H7 (cell line): ENCODE results near the gene DAD1. TPM values are rescaled to one million over a fixed set of nuclear protein-coding genes. Genes with fewer than 3 reads are reported as not detected.

Experiments
- DNase-seq: peaks from one replicate; pipeline ENCODE4 v3.0.0; 2012
- H3K27me3 ChIP-seq: 2 replicates; pipeline ENCODE4 v1.6.0; 2011; ENCODE audit warnings: mild to moderate bottlenecking, low read length; ENCODE audit not compliant: control insufficient read depth, insufficient read depth
- H3K36me3 ChIP-seq: replicated peaks from 2 replicates; pipeline ENCODE4 v1.5.1; 2011; ENCODE audit warnings: low read length; ENCODE audit not compliant: control insufficient read depth, insufficient read depth
- H3K4me3 ChIP-seq: 2 replicates; pipeline ENCODE4 v1.5.1; 2011; ENCODE audit warnings: low read depth, mild to moderate bottlenecking, control low read depth, low read length, moderate library complexity; ENCODE audit not compliant: insufficient read depth
- total RNA-seq: library from RNA; depleted of rRNA; stranded (reverse); fragments of >200 nt; shearing (Covaris generic); gene quantifications from 2 replicates; pipeline ENCODE4 v1.2.3, GENCODE V29; 2014

Gene DAD1
- total RNA-seq, 1 experiment from 2014 or later = 306 TPM

GRCh38 chr14:22535916-22536315 lies 53.1 kb downstream of the DAD1 start:
- H3K4me3 ChIP-seq = no peak overlapping the region
- DNase-seq = no peak
- H3K36me3 ChIP-seq = no peaks in the 10 kb centered on the region
- no peaks in the 10 kb centered on the region for H3K27me3 ChIP-seq

- DNase-seq = no peak
- Histone ChIP-seq H3K4me3 (no peak overlapping the region), H3K27me3 (no peaks in the 10 kb centered on the region), H3K36me3 (no peaks in the 10 kb centered on the region)
These were observed 53.9 kb downstream of the DAD1 start for GRCh38 chr14:22535126-22535525.

GRCh38 chr14:22534547-22534946 lies 54.5 kb downstream of the DAD1 start:
- no peak for DNase-seq
- no peaks in the 10 kb centered on the region for H3K36me3 ChIP-seq
- no peak overlapping the region for H3K4me3 ChIP-seq
- H3K27me3 ChIP-seq = no peaks in the 10 kb centered on the region

- H3K36me3 ChIP-seq = no peaks in the 10 kb centered on the region
- no peak overlapping the region for H3K4me3 ChIP-seq
- no peak for DNase-seq
- H3K27me3 ChIP-seq = no peaks in the 10 kb centered on the region
These were observed 55.2 kb downstream of the DAD1 start for GRCh38 chr14:22533739-22534359.

GRCh38 chr14:22533057-22533704 lies 55.8 kb downstream of the DAD1 start:
- H3K27me3 ChIP-seq = no peaks in the 10 kb centered on the region
- no peak overlapping the region for H3K4me3 ChIP-seq
- no peak for DNase-seq
- no peaks in the 10 kb centered on the region for H3K36me3 ChIP-seq

- no peak overlapping the region for H3K4me3 ChIP-seq
- no peaks in the 10 kb centered on the region for H3K27me3 ChIP-seq
- no peaks in the 10 kb centered on the region for H3K36me3 ChIP-seq
- no peak for DNase-seq
These were observed 56.5 kb downstream of the DAD1 start for GRCh38 chr14:22532345-22533056.

- no peak for DNase-seq
- H3K27me3 ChIP-seq = no peaks in the 10 kb centered on the region
- no peaks in the 10 kb centered on the region for H3K36me3 ChIP-seq
- no peak overlapping the region for H3K4me3 ChIP-seq
These were observed 57.3 kb downstream of the DAD1 start for GRCh38 chr14:22531451-22532344.

GRCh38 chr14:22530127-22530526 lies 58.9 kb downstream of the DAD1 start:
- DNase-seq = no peak
- H3K4me3 ChIP-seq = no peak overlapping the region

GRCh38 chr14:22526744-22527143 lies 62.3 kb downstream of the DAD1 start:
- no peak overlapping the region for H3K4me3 ChIP-seq
- H3K36me3 ChIP-seq = no peaks in the 10 kb centered on the region
- DNase-seq = no peak
- H3K27me3 ChIP-seq = no peaks in the 10 kb centered on the region

More at GRCh38 chr14:22530127-22530526, 58.9 kb downstream of the DAD1 start:
- no peaks in the 10 kb centered on the region for H3K36me3 ChIP-seq
- H3K27me3 ChIP-seq = no peaks in the 10 kb centered on the region

- DNase-seq = no peak
- H3K36me3 ChIP-seq = no peaks in the 10 kb centered on the region
- no peak overlapping the region for H3K4me3 ChIP-seq
- no peaks in the 10 kb centered on the region for H3K27me3 ChIP-seq
These were observed 62.8 kb downstream of the DAD1 start for GRCh38 chr14:22526218-22526617.

- H3K36me3 ChIP-seq = no peaks in the 10 kb centered on the region
- no peak overlapping the region for H3K4me3 ChIP-seq
- DNase-seq = no peak
- H3K27me3 ChIP-seq = no peaks in the 10 kb centered on the region
These were observed 64.3 kb downstream of the DAD1 start for GRCh38 chr14:22524784-22525161.

GRCh38 chr14:22524115-22524783 lies 64.8 kb downstream of the DAD1 start:
- Histone ChIP-seq H3K4me3 (no peak overlapping the region), H3K36me3 (no peaks in the 10 kb centered on the region), H3K27me3 (no peaks in the 10 kb centered on the region)
- no peak for DNase-seq

- Histone ChIP-seq H3K27me3 (no peaks in the 10 kb centered on the region), H3K36me3 (no peaks in the 10 kb centered on the region), H3K4me3 (no peak overlapping the region)
- DNase-seq = no peak
These were observed 65.7 kb downstream of the DAD1 start for GRCh38 chr14:22523283-22523682.

- no peak for DNase-seq
- Histone ChIP-seq H3K4me3 (no peak overlapping the region), H3K36me3 (no peaks in the 10 kb centered on the region)
These were observed 66.5 kb downstream of the DAD1 start for GRCh38 chr14:22522466-22522957.

More at GRCh38 chr14:22522466-22522957, 66.5 kb downstream of the DAD1 start:
- H3K27me3 ChIP-seq = no peaks in the 10 kb centered on the region
